HCT116 (cell line): Measurements from ENCODE around the gene TDRD12. TPM values are rescaled to one million over a fixed set of nuclear protein-coding genes. Genes with fewer than 3 reads are reported as not detected.

Experiments used
- ATAC-seq: fragments of 200-7000 bp; cut with Tn5 transposase; 2 replicates; pipeline ENCODE4 v1.9.1; 2020; ENCODE audit warnings: mild to moderate bottlenecking, moderate library complexity
- BruUV-seq: library from RNA; stranded (reverse); fragments of 400-500 nt; replicated peaks from 2 replicates; lab custom pipeline; 2021; lab: Mats Ljungman, UMichigan
- CTCF ChIA-PET: fragments of 300-600 bp; sonication (Branson Sonifier 250); formaldehyde crosslinking; loops from one replicate; lab custom pipeline; 2021; ENCODE audit warnings: antibody characterized with exemption; lab: Charles Lee
- POLR2A ChIA-PET: fragments of 300-600, 350-600 bp; sonication (Branson Sonifier 250); formaldehyde crosslinking; loops from one replicate; lab custom pipeline; 2021; ENCODE audit warnings: antibody characterized with exemption; lab: Charles Lee
- RAD21 ChIA-PET, 2 experiments: fragments of 300-600 bp; sonication (Branson Sonifier 250); formaldehyde crosslinking; loops; one replicate each; lab custom pipeline; 2023; ENCODE audit warnings: low total read pairs in 2 of 2; ENCODE audit not compliant: uncharacterized antibody in 2 of 2, unreplicated experiment in 2 of 2, low non-redundant PET in 1 of 2; lab: Charles Lee
- DNase-seq: peaks from one replicate; pipeline ENCODE4 v3.0.0-alpha.2; 2010; ENCODE audit warnings: low read depth, low spot score
- H2AFZ ChIP-seq: fragments of 200-600 bp; shearing (Covaris generic), sonication (generic); 2 replicates; pipeline ENCODE4 v1.6.1; 2017; ENCODE audit warnings: low read depth, mixed run types, mixed read lengths, antibody characterized with exemption, low read length; ENCODE audit not compliant: poor library complexity, severe bottlenecking
- H3K27ac ChIP-seq: 2 replicates; pipeline ENCODE4 v1.5.1; 2012; ENCODE audit warnings: low read depth, low read length
- H3K27me3 ChIP-seq: fragments of 200-600 bp; sonication (generic); 2 replicates; pipeline ENCODE4 v1.6.1; 2016; ENCODE audit warnings: mixed run types, low read length, mixed read lengths; ENCODE audit not compliant: insufficient read depth
- H3K36me3 ChIP-seq, 2 experiments: fragments of 200-500 bp in 1 of 2; fragments of 200-600 bp in 1 of 2; sonication (Bioruptor generic) in 1 of 2; sonication (generic) in 1 of 2; 2 replicates each; pipeline versions ENCODE4 v1.5.1 to v1.6.1; 2014 to 2016; ENCODE audit warnings: low read length in 2 of 2, inconsistent platforms in 1 of 2, mixed read lengths in 1 of 2, mixed run types in 1 of 2; ENCODE audit not compliant: insufficient read depth in 2 of 2, control insufficient read depth in 1 of 2
- H3K4me1 ChIP-seq, 2 experiments: fragments of 200-600 bp in 1 of 2; sonication (generic) in 1 of 2; 2 replicates each; pipeline versions ENCODE4 v1.5.1 to v1.6.1; 2012 to 2017; ENCODE audit warnings: low read length in 2 of 2, inconsistent platforms in 1 of 2, mild to moderate bottlenecking in 1 of 2, mixed read lengths in 1 of 2, mixed run types in 1 of 2, moderate library complexity in 1 of 2; ENCODE audit not compliant: insufficient read depth in 2 of 2, control insufficient read depth in 1 of 2
- H3K4me2 ChIP-seq: fragments of 200-600 bp; sonication (generic); 2 replicates; pipeline ENCODE4 v1.6.1; 2017; ENCODE audit warnings: mixed run types, low read length, mixed read lengths
- H3K4me3 ChIP-seq, 2 experiments: fragments of 200-600 bp in 1 of 2; sonication (generic) in 1 of 2; replicated peaks in 1 of 2; 2 replicates each; pipeline ENCODE4 v1.5.1; 2011 to 2016; ENCODE audit warnings: low read length in 2 of 2, control low read depth in 1 of 2, low read depth in 1 of 2, mild to moderate bottlenecking in 1 of 2, mixed read lengths in 1 of 2, mixed run types in 1 of 2
- H3K79me2 ChIP-seq: fragments of 200-600 bp; sonication (generic); 2 replicates; pipeline ENCODE4 v1.6.1; 2017; ENCODE audit warnings: mild to moderate bottlenecking, mixed run types, low read length, moderate library complexity, mixed read lengths; ENCODE audit not compliant: insufficient read depth
- H3K9ac ChIP-seq: fragments of 200-600 bp; sonication (generic); 2 replicates; pipeline ENCODE4 v1.6.1; 2016; ENCODE audit warnings: low read length, mixed read lengths
- H3K9me2 ChIP-seq: fragments of 200-600 bp; sonication (generic), shearing (Covaris generic); 2 replicates; pipeline ENCODE4 v1.6.1; 2017; ENCODE audit warnings: mixed run types, mild to moderate bottlenecking, moderate library complexity; ENCODE audit not compliant: insufficient read depth
- H3K9me3 ChIP-seq, 2 experiments: fragments of 200-500 bp in 1 of 2; fragments of 200-600 bp in 1 of 2; sonication (Bioruptor generic) in 1 of 2; sonication (generic) in 1 of 2; 2 replicates each; pipeline ENCODE4 v1.6.1; 2014 to 2017; ENCODE audit warnings: low read length in 2 of 2, mixed read lengths in 2 of 2, inconsistent platforms in 1 of 2, low read depth in 1 of 2, mild to moderate bottlenecking in 1 of 2, mixed run types in 1 of 2, moderate library complexity in 1 of 2; ENCODE audit not compliant: control insufficient read depth in 1 of 2, insufficient read depth in 1 of 2
- H4K20me1 ChIP-seq: fragments of 200-600 bp; sonication (generic), shearing (Covaris generic); 2 replicates; pipeline ENCODE4 v1.6.1; 2017; ENCODE audit warnings: mixed run types, mild to moderate bottlenecking, moderate library complexity; ENCODE audit not compliant: insufficient read depth
- ATF3 ChIP-seq: IDR thresholded peaks from 2 replicates; pipeline ENCODE4 v1.6.1; 2012
- CBX3 ChIP-seq: IDR thresholded peaks from 2 replicates; pipeline ENCODE4 v1.6.1; 2012; ENCODE audit warnings: low read depth
- CEBPB ChIP-seq: IDR thresholded peaks from 2 replicates; pipeline ENCODE4 v1.6.1; 2012; ENCODE audit warnings: low read depth
- EGR1 ChIP-seq: IDR thresholded peaks from 2 replicates; pipeline ENCODE4 v1.6.1; 2012; ENCODE audit warnings: low read depth
- EZH2 ChIP-seq: fragments of 200-600 bp; sonication (generic); IDR thresholded peaks from 2 replicates; pipeline ENCODE4 v1.6.1; 2017; ENCODE audit warnings: antibody characterized with exemption, mixed run types
- POLR2A ChIP-seq: IDR thresholded peaks from 2 replicates; pipeline ENCODE4 v1.7.0; 2011; ENCODE audit warnings: borderline replicate concordance; ENCODE audit not compliant: insufficient read depth, insufficient read length; ENCODE audit errors: extremely low read depth
- POLR2AphosphoS5 ChIP-seq: IDR thresholded peaks from 2 replicates; pipeline ENCODE4 v1.6.1; 2011; ENCODE audit warnings: mild to moderate bottlenecking, low read depth, low read length, moderate library complexity
- RAD21 ChIP-seq: IDR thresholded peaks from 2 replicates; pipeline ENCODE4 v1.6.1; 2012; ENCODE audit warnings: low read depth, mild to moderate bottlenecking
- SIN3A ChIP-seq: IDR thresholded peaks from 2 replicates; pipeline ENCODE4 v1.6.1; 2012; ENCODE audit warnings: low read depth
- ZNF274 ChIP-seq: fragments of 200-500 bp; sonication (Bioruptor generic); IDR thresholded peaks from 2 replicates; pipeline ENCODE4 v1.6.1; 2014; ENCODE audit warnings: mild to moderate bottlenecking, low read depth, low read length, inconsistent platforms
- intact Hi-C: fragments of 100-400 bp; cut with micrococcal nuclease; formaldehyde crosslinking; loops from 2 replicates; pipeline ENCODE4 v1.10.0; 2022
- total RNA-seq: library from RNA; stranded (reverse); gene quantifications from one replicate; pipeline ENCODE4 v1.2.1, GENCODE V29; 2021; ENCODE audit not compliant: unreplicated experiment
- TF ChIP-seq, protein P1 (sequence below): IDR thresholded peaks from 2 replicates; pipeline ENCODE4 v1.6.1; 2012; ENCODE audit warnings: low read depth

TDRD12 gene
- total RNA-seq, 1 experiment from 2014 or later = 0.30 TPM

DNA sequence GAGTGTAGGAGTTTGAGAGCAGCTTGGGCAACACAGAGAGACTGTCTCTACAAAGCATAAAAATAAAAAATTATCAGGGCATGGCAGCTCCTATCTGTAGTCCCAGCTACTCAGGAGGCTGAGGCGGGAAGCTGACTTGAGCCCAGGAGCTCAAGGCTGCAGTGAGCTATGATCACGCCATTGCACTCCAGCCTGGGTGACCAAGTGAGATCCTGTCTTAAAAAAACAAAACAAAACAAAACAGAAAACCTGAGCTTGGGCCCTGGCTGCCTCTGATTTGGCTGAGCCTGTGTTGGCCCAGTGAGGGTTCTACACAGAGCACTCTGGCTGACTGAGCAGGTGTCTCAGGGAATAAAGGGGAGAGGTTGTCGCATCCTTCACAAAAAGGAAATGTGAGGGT lies 142.0 kb downstream of the TDRD12 start:
- H3K79me2 ChIP-seq = no peaks in the 10 kb centered on the region
- no peaks in the 10 kb centered on the region for H3K4me1 ChIP-seq
- H3K9me3 ChIP-seq = no peaks in the 10 kb centered on the region
- DNase-seq (no peak), ATAC-seq (no peak)
- BruUV-seq = no TSS peak
- H3K27ac ChIP-seq = no peak overlapping the region
- RAD21 ChIA-PET = no interaction called here
- intact Hi-C loops = no loop called here
- H3K4me2 ChIP-seq = no peak overlapping the region
- TF ChIP-seq CEBPB = no peak
- TF ChIP-seq SIN3A = no peak
- no peak for TF ChIP-seq POLR2AphosphoS5
- TF ChIP-seq, protein P1, sequence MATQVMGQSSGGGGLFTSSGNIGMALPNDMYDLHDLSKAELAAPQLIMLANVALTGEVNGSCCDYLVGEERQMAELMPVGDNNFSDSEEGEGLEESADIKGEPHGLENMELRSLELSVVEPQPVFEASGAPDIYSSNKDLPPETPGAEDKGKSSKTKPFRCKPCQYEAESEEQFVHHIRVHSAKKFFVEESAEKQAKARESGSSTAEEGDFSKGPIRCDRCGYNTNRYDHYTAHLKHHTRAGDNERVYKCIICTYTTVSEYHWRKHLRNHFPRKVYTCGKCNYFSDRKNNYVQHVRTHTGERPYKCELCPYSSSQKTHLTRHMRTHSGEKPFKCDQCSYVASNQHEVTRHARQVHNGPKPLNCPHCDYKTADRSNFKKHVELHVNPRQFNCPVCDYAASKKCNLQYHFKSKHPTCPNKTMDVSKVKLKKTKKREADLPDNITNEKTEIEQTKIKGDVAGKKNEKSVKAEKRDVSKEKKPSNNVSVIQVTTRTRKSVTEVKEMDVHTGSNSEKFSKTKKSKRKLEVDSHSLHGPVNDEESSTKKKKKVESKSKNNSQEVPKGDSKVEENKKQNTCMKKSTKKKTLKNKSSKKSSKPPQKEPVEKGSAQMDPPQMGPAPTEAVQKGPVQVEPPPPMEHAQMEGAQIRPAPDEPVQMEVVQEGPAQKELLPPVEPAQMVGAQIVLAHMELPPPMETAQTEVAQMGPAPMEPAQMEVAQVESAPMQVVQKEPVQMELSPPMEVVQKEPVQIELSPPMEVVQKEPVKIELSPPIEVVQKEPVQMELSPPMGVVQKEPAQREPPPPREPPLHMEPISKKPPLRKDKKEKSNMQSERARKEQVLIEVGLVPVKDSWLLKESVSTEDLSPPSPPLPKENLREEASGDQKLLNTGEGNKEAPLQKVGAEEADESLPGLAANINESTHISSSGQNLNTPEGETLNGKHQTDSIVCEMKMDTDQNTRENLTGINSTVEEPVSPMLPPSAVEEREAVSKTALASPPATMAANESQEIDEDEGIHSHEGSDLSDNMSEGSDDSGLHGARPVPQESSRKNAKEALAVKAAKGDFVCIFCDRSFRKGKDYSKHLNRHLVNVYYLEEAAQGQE = no peak
- no peak for TF ChIP-seq POLR2A
- no peak for TF ChIP-seq RAD21
- TF ChIP-seq EZH2 = no peak
- TF ChIP-seq EGR1 = no peak
- H3K36me3 ChIP-seq = no peaks in the 10 kb centered on the region
- H3K27me3 ChIP-seq = no peaks in the 10 kb centered on the region
- no peak overlapping the region for H2AFZ ChIP-seq
- no peaks in the 10 kb centered on the region for H3K9me2 ChIP-seq
- CTCF ChIA-PET = no interaction called here
- no peak overlapping the region for H3K4me3 ChIP-seq
- POLR2A ChIA-PET = no interaction called here
- no peaks in the 10 kb centered on the region for H4K20me1 ChIP-seq
- H3K9ac ChIP-seq = no peak overlapping the region

DNA sequence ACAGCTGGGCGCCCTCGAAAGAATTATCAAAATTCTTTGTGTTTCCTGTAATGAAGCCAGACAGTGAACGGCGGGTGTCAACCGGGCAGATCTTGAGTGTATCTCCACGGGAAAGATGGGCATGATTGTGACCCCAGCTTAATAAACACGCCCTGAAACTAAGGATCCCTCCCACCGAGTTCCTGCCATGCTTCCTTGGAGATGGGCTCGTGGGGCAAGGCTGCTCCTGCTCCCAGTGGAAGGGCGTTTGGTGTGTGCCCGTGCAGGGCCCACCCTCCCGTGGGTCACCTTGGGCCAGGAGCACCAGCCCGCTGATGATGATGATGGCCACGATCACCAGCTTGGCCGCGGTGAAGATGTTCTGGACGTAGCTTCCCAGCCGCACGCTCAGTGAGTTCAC lies 142.6 kb downstream of the TDRD12 start:
- H3K9me3 ChIP-seq = no peaks in the 10 kb centered on the region
- no peaks in the 10 kb centered on the region for H3K27me3 ChIP-seq
- no peak overlapping the region for H2AFZ ChIP-seq
- no peak for TF ChIP-seq CBX3
- no peak for TF ChIP-seq ATF3
- no peak for TF ChIP-seq CEBPB
- no peak for TF ChIP-seq ZNF274
- TF ChIP-seq, protein P1 = no peak
- TF ChIP-seq POLR2A = no peak
- H3K9me2 ChIP-seq = no peaks in the 10 kb centered on the region
- CTCF ChIA-PET = no interaction called here
- H3K79me2 ChIP-seq = no peaks in the 10 kb centered on the region
- no peak overlapping the region for H3K4me2 ChIP-seq
- H3K27ac ChIP-seq = no peak overlapping the region
- DNase-seq (no peak), ATAC-seq (no peak)
- intact Hi-C loops = no loop called here
- POLR2A ChIA-PET = no interaction called here
- RAD21 ChIA-PET = no interaction called here
- H4K20me1 ChIP-seq = no peaks in the 10 kb centered on the region
- no TSS peak for BruUV-seq
- H3K9ac ChIP-seq = no peak overlapping the region
- no peaks in the 10 kb centered on the region for H3K36me3 ChIP-seq
- H3K4me3 ChIP-seq = no peak overlapping the region
- no peaks in the 10 kb centered on the region for H3K4me1 ChIP-seq
